ENCODE measurements around the gene RAB36. TPM values are rescaled to one million over a fixed set of nuclear protein-coding genes. Genes with fewer than 3 reads are reported as not detected.

The RAB36 gene
- total RNA-seq, 1 experiment from 2014 or later: 4.1 TPM

DNA sequence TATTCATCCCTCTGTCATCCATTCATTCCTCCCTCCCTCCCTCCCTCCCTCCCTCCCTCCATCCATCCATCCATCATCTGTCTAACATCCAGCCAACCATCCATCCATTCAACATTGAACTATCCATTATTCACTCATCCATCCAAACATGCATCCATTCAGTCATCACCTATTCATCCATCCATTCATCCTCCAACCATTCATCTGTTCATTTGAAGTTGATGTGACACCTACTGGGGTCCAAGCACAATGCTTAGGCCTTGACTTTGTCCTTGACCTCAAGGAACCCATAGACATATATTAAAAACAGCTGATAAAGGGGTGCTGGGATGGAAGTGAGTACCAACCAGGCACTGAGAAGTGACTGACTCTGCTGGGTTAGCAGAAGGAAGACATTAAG, 61.6 kb downstream of the RAB36 start:
- H3K4me3 ChIP-seq (ENCODE audit: low read depth in 2 of 2, low read length in 2 of 2): no peak overlapping the region
- intact Hi-C loops (cut with micrococcal nuclease; ENCODE audit: unreplicated experiment) (no loop called here), in situ Hi-C loops (cut with HindIII; ENCODE audit: low pct_unique_long_range_greater_than_20kb, low sequenced_read_pairs) (no loop called here)
- H3K9me3 ChIP-seq (ENCODE audit: control insufficient read depth, insufficient read depth, low read depth, low read length): no peaks in the 10 kb centered on the region
- BruUV-seq (replicated peaks): no TSS peak
- H3K27ac ChIP-seq (ENCODE audit: low read length): no peak overlapping the region
- DNase-seq (ENCODE audit: low read depth, low spot score) (no peak), ATAC-seq (no peak)
- TF ChIP-seq SIN3A (IDR thresholded peaks at IDR 0.05; ENCODE audit: borderline replicate concordance, insufficient read depth, low read depth, low read length): no peak
- no peak for TF ChIP-seq POLR2AphosphoS5 (IDR thresholded peaks at IDR 0.05; ENCODE audit: low read depth, low read length)
- TF ChIP-seq TCF7L2 (IDR thresholded peaks at IDR 0.05; ENCODE audit: low read depth, low read length): no peak
- no peak for TF ChIP-seq REST (IDR thresholded peaks at IDR 0.05; ENCODE audit: insufficient read depth in 1 of 2, low read depth in 2 of 2, low read length in 1 of 2)
- TF ChIP-seq, protein P1, sequence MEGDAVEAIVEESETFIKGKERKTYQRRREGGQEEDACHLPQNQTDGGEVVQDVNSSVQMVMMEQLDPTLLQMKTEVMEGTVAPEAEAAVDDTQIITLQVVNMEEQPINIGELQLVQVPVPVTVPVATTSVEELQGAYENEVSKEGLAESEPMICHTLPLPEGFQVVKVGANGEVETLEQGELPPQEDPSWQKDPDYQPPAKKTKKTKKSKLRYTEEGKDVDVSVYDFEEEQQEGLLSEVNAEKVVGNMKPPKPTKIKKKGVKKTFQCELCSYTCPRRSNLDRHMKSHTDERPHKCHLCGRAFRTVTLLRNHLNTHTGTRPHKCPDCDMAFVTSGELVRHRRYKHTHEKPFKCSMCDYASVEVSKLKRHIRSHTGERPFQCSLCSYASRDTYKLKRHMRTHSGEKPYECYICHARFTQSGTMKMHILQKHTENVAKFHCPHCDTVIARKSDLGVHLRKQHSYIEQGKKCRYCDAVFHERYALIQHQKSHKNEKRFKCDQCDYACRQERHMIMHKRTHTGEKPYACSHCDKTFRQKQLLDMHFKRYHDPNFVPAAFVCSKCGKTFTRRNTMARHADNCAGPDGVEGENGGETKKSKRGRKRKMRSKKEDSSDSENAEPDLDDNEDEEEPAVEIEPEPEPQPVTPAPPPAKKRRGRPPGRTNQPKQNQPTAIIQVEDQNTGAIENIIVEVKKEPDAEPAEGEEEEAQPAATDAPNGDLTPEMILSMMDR (IDR thresholded peaks at IDR 0.05): no peak
- H3K36me3 ChIP-seq (ENCODE audit: control insufficient read depth, insufficient read depth, low read length): no peaks in the 10 kb centered on the region
- no peaks in the 10 kb centered on the region for H3K4me1 ChIP-seq (ENCODE audit: control insufficient read depth, insufficient read depth, low read length)
- ChIA-PET POLR2A (no interaction called here), CTCF (no interaction called here)
- H3K27me3 ChIP-seq (ENCODE audit: control insufficient read depth, insufficient read depth, low read length): no peaks in the 10 kb centered on the region

DNA sequence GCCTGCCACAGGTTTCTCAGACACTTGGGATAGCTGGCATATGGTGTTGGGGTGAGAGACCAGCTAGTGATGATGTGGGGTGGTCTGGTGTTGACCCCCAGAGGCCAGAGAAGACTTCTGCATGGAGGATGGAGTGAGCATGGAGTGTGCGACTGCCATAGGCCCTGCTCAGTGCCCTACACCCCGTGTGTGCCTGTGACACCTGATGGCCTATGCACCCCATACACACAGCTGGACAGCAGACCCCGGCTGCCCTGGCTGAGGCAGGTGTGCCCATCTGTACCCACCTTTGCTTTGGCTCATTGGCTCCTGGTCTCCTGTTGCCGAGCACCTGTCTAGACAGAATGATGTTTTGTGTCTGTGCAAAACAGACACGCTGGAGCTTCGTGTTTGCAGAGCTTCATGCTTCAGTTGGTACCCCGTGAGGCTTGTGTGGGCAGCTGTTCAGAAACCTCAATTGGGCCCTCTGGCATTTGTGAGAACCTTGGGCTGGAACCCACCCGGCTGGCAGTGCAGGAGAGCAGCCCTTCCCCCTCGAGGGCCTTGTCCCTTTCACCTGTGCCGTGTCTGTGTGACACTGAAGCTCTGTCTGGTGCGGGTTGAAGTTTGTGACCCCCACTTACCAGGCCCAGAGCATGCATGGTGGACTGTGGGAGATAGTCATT, 62.6 kb downstream of the RAB36 start:
- intact Hi-C loops (cut with micrococcal nuclease; ENCODE audit: unreplicated experiment) (no loop called here), in situ Hi-C loops (cut with HindIII; ENCODE audit: low pct_unique_long_range_greater_than_20kb, low sequenced_read_pairs) (no loop called here)
- DNase-seq (ENCODE audit: low read depth, low spot score): no peak
- no peaks in the 10 kb centered on the region for H3K36me3 ChIP-seq (ENCODE audit: control insufficient read depth, insufficient read depth, low read length)
- no peaks in the 10 kb centered on the region for H3K9me3 ChIP-seq (ENCODE audit: control insufficient read depth, insufficient read depth, low read depth, low read length)
- ChIA-PET POLR2A (no interaction called here), CTCF (no interaction called here)
- H3K27ac ChIP-seq (ENCODE audit: low read length): no peak overlapping the region
- TF ChIP-seq POLR2AphosphoS5 (IDR thresholded peaks at IDR 0.05; ENCODE audit: low read depth, low read length) (no peak), REST (IDR thresholded peaks at IDR 0.05; ENCODE audit: insufficient read depth in 1 of 2, low read depth in 2 of 2, low read length in 1 of 2) (no peak), SIN3A (IDR thresholded peaks at IDR 0.05; ENCODE audit: borderline replicate concordance, insufficient read depth, low read depth, low read length) (no peak), TCF7L2 (IDR thresholded peaks at IDR 0.05; ENCODE audit: low read depth, low read length) (no peak)
- TF ChIP-seq, protein P1 (IDR thresholded peaks at IDR 0.05): no peak
- no TSS peak for BruUV-seq (replicated peaks)
- no peaks in the 10 kb centered on the region for H3K27me3 ChIP-seq (ENCODE audit: control insufficient read depth, insufficient read depth, low read length)
- no peaks in the 10 kb centered on the region for H3K4me1 ChIP-seq (ENCODE audit: control insufficient read depth, insufficient read depth, low read length)
- no peak overlapping the region for H3K4me3 ChIP-seq (ENCODE audit: low read depth in 2 of 2, low read length in 2 of 2)
- ATAC-seq: no peak

All from Panc1 (cell line).